Spinal cord (tissue), 10 donors: ENCODE results near the gene DBNDD2. TPM values are rescaled to one million over a fixed set of nuclear protein-coding genes. Genes with fewer than 3 reads are reported as not detected.

Experiments
- DNase-seq, 6 donors: peaks; one replicate each; pipeline versions ENCODE4 v3.0.0 to v3.0.0-alpha.2; 2013 to 2015; ENCODE audit warnings: low spot score in 6 of 6, low read depth in 4 of 6
- H3K27ac ChIP-seq: one replicate; pipeline ENCODE4 v1.5.1; 2013; ENCODE audit warnings: low read depth, low read length, control low read depth
- H3K27me3 ChIP-seq: one replicate; pipeline ENCODE4 v1.6.1; 2013; ENCODE audit warnings: low read length; ENCODE audit not compliant: control insufficient read depth, insufficient read depth
- H3K36me3 ChIP-seq: one replicate; pipeline ENCODE4 v1.6.1; 2013; ENCODE audit warnings: low read length; ENCODE audit not compliant: control insufficient read depth, insufficient read depth
- H3K4me1 ChIP-seq: one replicate; pipeline ENCODE4 v1.6.1; 2013; ENCODE audit warnings: low read length; ENCODE audit not compliant: control insufficient read depth, insufficient read depth
- H3K4me3 ChIP-seq: one replicate; pipeline ENCODE4 v1.5.1; 2013; ENCODE audit warnings: low read depth, low read length, control low read depth
- H3K9me3 ChIP-seq: one replicate; pipeline ENCODE4 v1.6.1; 2013; ENCODE audit warnings: low read length; ENCODE audit not compliant: control insufficient read depth, insufficient read depth
- WGBS: methylation state at CpG from one replicate; pipeline ENCODE4 v1.1.5; 2013; ENCODE audit warnings: missing lambda C conversion rate; ENCODE audit not compliant: insufficient coverage; 5-methylcytosine and 5-hydroxymethylcytosine counted together
- long read RNA-seq, 4 donors: transcript quantifications; one replicate each; lab custom pipeline, GENCODE V29; 2026
- polyA plus RNA-seq, 2 donors: library from polyadenylated mRNA; unstranded; fragments of 120-200 nt; gene quantifications; one replicate each; pipeline ENCODE4 v1.2.1, GENCODE V29; 2013; ENCODE audit not compliant: insufficient read length in 2 of 2
- total RNA-seq, 2 donors: library from RNA; depleted of rRNA in 1 of 2; stranded (reverse); fragments of 120-200 nt in 1 of 2; fragments of >200 nt in 1 of 2; gene quantifications; one replicate each; pipeline versions ENCODE4 v1.2.3 to v1.2.4, GENCODE V29; 2013 to 2014
- donor health status: healthy.

The DBNDD2 gene, protein sequence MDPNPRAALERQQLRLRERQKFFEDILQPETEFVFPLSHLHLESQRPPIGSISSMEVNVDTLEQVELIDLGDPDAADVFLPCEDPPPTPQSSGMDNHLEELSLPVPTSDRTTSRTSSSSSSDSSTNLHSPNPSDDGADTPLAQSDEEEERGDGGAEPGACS
- total RNA-seq (10 to 100 TPM; 22.7 to 31.5 TPM), polyA plus RNA-seq (10 to 100 TPM; 68.7 to 69.3 TPM)
- long read RNA-seq, donor 1, transcript DBNDD2-203 (3 exons, 1,417 nt): minor isoform, 14 of 40 reads
- long read RNA-seq, donor 1, transcript DBNDD2-202 (4 exons, 1,078 nt): major isoform, 18 of 40 reads
- long read RNA-seq, donor 1, partial matches to known transcripts: 5 of 40 reads
- long read RNA-seq, donor 1, other reads (novel, unspliced or antisense): 0 of 40 reads
- long read RNA-seq, donor 2, transcript DBNDD2-203 (3 exons, 1,417 nt): minor isoform, 5 of 17 reads
- long read RNA-seq, donor 2, transcript DBNDD2-202 (4 exons, 1,078 nt): major isoform, 10 of 17 reads
- long read RNA-seq, donor 2, partial matches to known transcripts: 0 of 17 reads
- long read RNA-seq, donor 2, other reads (novel, unspliced or antisense): 0 of 17 reads
- long read RNA-seq, donor 3, transcript DBNDD2-202 (4 exons, 1,078 nt): major isoform, 14 of 19 reads
- long read RNA-seq, donor 3, partial matches to known transcripts: 0 of 19 reads
- long read RNA-seq, donor 3, other reads (novel, unspliced or antisense): 0 of 19 reads
- long read RNA-seq, donor 4, transcript DBNDD2-202 (4 exons, 1,078 nt): major isoform, 20 of 25 reads
- long read RNA-seq, donor 4, partial matches to known transcripts: 0 of 25 reads
- long read RNA-seq, donor 4, other reads (novel, unspliced or antisense): 0 of 25 reads

DNA sequence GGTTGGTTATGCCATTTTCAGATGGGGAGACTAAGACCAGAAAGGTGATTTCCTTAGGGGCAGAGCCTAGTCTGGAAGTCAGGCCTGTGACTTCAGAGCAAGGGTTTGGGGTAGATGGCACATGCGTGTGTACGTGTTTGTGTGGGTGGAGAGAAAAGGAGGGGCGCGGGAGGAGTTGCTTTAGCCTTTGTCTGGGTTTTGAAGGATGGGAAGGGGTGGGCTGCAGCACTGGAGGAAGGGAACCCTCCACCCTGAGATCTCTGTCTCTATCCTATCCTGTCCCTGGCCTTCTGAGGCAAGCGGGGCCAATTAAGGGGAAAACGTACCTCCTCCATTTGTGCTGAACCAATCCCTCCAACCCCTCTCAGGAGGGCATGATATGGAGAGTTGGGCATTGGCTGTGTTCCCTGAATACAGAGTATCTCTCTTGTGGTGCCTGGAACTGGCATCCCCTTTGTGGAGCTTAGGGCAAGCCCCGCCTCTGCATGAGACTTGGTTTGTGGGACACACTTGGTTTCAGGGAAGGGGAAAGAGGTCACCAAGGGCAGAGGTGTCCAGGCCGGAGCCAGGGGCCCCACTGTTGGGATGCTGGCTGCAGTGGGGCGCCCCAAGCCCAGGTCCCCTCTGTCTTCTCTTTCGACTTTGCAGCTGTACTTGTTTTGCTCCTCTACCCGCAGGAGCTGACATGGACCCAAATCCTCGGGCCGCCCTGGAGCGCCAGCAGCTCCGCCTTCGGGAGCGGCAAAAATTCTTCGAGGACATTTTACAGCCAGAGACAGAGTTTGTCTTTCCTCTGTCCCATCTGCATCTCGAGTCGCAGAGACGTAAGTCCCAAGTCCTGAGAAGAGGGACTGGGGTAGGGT lies at the start of gene DBNDD2:
Gene DBNDD2 (plus strand): TSS at position 507 of the 863 bp plus-strand sequence. CDS start 179 bp downstream, at position 686.
- H3K9me3 ChIP-seq: no peaks in the 10 kb centered on the region
- H3K4me1 ChIP-seq: peaks cover 30% of the 10 kb centered on the region
- peaks cover 23% of the 10 kb centered on the region for H3K36me3 ChIP-seq
- WGBS: 96% methylated on average over 12 of the region's 21 CpGs
- peak within 1 kb of the TSS; percentile 36 for H3K27ac ChIP-seq
- peak within 1 kb of the TSS; percentile 68 for H3K4me3 ChIP-seq
- peak in 2 of 6 donors; percentile 1 to 17 for DNase-seq
- no peaks in the 10 kb centered on the region for H3K27me3 ChIP-seq

DNA sequence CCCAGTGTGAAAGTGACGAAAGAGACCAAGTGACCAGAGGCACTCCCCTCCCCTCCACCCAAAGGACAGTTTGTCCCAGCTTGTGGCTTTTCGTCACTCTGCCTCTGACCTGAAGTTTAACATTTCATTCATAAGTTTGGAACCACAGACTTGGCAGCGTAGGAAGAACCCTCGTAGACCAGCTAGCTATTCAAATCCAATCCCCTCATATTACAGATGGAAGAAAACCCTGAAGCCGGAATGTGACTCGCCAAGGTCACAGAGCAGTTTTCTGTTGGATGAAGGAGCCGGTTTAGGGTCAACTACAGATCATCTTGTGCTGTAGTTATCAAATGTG lies 49.1 kb upstream of the DBNDD2 start:
- Histone ChIP-seq H3K36me3 (no peaks in the 10 kb centered on the region), H3K4me1 (peaks cover 11% of the 10 kb centered on the region), H3K27ac (no peak overlapping the region), H3K9me3 (no peaks in the 10 kb centered on the region), H3K4me3 (no peak overlapping the region), H3K27me3 (no peaks in the 10 kb centered on the region)
- WGBS: 86% methylated on average over 2 of the region's 7 CpGs
- DNase-seq: no peak

DNA sequence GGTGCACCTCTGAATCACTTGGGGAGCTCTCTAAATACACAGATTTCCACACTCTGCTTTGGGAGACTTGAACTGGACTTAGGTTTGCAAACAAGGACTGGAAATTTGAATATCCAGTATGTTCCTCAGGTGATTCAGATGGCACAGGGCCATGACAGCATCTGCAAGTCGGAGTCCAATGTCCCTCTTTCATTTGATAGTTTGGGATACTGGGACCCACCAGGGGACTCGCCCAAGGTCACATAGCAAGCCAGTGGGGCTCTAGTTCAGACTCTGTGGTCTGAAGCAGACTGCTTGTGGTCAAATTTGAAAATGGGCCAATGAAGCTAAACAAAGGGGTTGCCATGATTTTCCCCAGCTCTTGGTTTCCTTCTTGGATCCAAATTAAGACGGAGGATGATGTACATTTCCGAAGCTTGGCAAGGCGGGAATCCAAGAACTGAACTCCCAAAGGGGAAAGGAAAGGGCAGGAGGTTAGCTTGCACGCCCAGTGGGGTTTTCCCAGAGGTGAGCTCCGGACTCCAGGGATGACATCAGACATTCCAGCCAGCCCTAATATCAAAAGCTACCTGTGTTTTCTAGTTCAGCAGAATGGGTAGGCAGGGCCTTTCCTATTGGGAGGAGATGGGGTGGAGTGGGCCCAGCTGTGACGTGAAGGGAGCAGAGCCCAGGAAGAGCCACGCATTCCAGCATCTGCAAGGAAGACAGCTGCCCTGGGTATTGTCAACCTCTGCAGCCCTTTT lies 48.5 kb upstream of the DBNDD2 start:
- Histone ChIP-seq H3K4me1 (peaks cover 14% of the 10 kb centered on the region), H3K9me3 (no peaks in the 10 kb centered on the region), H3K4me3 (no peak overlapping the region), H3K27me3 (no peaks in the 10 kb centered on the region), H3K36me3 (no peaks in the 10 kb centered on the region), H3K27ac (no peak overlapping the region)
- WGBS: 87% methylated on average over 9 of the region's 9 CpGs
- no peak for DNase-seq

DNA sequence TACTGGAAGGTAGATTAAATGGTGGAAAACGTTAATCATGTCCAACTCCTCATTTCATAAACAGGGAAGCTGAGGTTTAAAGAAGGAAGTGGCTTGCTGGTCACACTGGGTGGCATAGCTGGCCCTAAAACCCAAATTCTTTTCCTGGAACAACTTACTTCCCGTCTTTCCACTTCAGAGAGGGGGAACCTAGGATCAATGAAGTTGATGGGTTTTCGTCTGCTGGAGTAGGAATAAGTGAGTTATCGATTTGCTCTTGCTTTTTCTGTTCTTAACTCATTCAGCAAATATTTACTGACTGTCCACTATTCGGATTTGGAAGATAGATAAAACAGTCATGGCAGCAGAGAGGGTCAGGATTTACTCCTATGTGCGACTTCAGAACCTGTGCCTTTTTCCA lies 46.3 kb upstream of the DBNDD2 start:
- H3K27ac ChIP-seq: no peak overlapping the region
- WGBS: 100% methylated on average over 1 of the region's 6 CpGs

DNA sequence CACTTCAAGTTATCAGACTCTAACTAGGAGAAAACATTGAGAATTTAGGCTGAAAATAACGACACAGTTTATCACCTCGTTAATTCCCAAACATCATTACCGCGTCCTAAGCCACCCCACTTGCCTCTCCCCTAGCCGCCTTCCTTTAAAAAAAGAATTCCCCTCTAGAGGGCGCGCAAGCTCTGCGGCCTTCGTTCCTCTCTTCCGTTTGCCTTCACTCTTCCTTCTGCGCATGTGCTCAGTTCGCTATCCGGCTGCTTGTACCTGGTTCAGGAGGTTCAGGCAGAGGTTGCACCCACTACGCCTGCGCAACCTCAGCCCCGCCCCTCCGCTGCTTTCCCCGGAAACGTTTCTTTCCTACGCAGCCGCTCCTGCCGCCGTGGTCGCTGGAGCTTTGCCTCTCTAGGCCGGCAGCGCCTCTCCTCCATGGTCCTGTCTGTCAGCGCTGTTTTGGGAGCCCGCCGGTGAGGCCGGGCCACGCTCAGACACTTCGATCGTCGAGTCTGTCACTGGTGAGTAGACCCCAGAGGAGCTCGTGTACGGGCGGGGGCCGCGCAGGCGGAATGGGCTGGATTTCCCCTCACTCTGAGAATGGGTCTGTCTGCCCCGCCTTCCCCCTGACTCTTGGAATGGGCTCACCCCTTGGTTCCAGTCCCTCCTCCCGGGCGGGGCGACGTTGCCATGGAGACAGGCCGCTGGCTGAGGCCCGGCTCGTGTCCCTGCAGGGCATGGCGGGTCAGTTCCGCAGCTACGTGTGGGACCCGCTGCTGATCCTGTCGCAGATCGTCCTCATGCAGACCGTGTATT lies 45.1 kb upstream of the DBNDD2 start, which contains the start of gene SYS1:
Gene SYS1 (plus strand): TSS at position 353 of the 807 bp plus-strand sequence. CDS start 376 bp downstream, at position 729.
- peak within 1 kb of the TSS; percentile 90 for H3K4me3 ChIP-seq
- DNase-seq: peak; percentile 95 to 100 (median 98)
- H3K36me3 ChIP-seq: peaks cover 22% of the 10 kb centered on the region
- H3K27ac ChIP-seq: peak within 1 kb of the TSS; percentile 96
- no peaks in the 10 kb centered on the region for H3K9me3 ChIP-seq
- under 1% methylated on average over 55 of the region's 55 CpGs for WGBS
- peaks cover 14% of the 10 kb centered on the region for H3K4me1 ChIP-seq
- no peaks in the 10 kb centered on the region for H3K27me3 ChIP-seq

More for the DNA sequence above, 46.3 kb upstream of the DBNDD2 start:
- peaks cover 12% of the 10 kb centered on the region for H3K36me3 ChIP-seq
- DNase-seq: no peak
- H3K4me1 ChIP-seq: peaks cover 14% of the 10 kb centered on the region
- H3K9me3 ChIP-seq: no peaks in the 10 kb centered on the region
- no peak overlapping the region for H3K4me3 ChIP-seq
- H3K27me3 ChIP-seq: no peaks in the 10 kb centered on the region

DNA sequence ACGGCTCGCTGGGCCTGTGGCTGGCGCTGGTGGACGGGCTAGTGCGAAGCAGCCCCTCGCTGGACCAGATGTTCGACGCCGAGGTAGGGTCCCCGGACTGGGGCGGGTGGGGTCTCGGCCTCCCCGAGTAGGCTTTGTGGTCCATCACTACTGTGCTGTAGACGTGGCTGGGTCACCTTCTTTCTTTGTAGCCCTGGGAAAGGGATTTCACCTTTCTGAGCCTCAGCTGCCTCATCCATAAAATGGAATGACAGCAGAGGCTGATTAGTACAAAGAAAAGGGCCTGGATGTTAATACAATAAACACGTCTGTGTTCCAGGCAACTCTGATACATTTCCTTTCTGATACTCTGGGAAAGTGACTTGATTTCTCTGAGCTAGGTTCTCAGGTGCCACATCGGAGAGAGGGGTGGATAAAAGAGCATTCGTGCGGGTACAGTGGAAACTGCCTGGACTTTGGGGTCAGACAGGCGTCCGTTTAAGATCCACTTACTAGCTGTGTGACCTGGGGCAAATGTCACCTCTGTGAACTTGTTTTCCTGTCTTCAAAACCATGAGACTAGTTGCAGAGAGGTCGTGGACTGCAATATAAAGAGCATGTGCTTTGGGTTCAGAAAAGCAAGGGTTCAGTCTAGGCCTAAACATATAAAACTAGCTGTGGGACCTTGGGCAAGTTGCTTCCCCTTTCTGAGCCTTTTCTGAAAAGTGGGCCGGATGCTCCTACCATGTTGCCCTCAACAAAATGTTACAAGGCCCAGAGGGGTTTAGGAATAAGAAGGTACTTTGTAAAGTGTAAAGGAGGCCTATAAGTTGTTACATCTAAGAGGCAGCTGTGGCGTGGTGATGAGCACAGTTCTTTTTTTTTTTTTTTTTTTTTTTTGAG lies 44.2 kb upstream of the DBNDD2 start:
- no peaks in the 10 kb centered on the region for H3K27me3 ChIP-seq
- peaks cover 14% of the 10 kb centered on the region for H3K4me1 ChIP-seq
- no peak for DNase-seq
- peaks cover 23% of the 10 kb centered on the region for H3K36me3 ChIP-seq
- H3K4me3 ChIP-seq: peak overlapping the region; percentile 90
- WGBS: 21% methylated on average over 17 of the region's 23 CpGs
- peak overlapping the region; percentile 96 for H3K27ac ChIP-seq
- no peaks in the 10 kb centered on the region for H3K9me3 ChIP-seq

DNA sequence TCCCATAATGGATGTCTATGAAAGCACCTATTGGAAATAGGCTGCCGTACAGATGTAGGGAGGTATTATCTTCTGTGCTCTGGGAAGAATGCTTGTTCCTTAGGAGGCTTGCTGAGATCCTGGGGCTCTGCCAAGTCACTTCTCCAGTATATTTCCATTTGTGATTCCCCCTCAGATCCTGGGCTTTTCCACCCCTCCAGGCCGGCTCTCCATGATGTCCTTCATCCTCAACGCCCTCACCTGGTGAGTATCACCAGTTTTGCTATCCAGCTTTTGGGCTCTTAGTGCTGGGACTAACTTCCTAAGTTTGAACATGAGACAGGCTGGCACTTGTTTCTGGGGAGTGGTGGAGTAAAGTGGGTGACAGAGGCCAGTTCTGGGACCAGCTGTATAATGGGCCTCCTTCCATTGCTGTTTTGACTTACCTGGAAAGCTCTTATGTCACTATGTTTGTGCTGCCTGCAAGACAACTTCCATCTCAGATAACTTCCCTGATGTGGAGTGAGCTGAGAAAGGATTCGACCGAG lies 42.6 kb upstream of the DBNDD2 start:
- Histone ChIP-seq H3K27me3 (no peaks in the 10 kb centered on the region), H3K4me3 (no peak overlapping the region)

More for the DNA sequence above, 42.6 kb upstream of the DBNDD2 start:
- H3K4me1 ChIP-seq: peaks cover 14% of the 10 kb centered on the region
- H3K36me3 ChIP-seq: peaks cover 30% of the 10 kb centered on the region
- H3K27ac ChIP-seq: no peak overlapping the region
- no peak for DNase-seq
- no peaks in the 10 kb centered on the region for H3K9me3 ChIP-seq
- 95% methylated on average over 3 of the region's 5 CpGs for WGBS
